Colon (tissue), 2 donors: ENCODE results near the gene USP3.

Experiments used
- FAIRE-seq: peaks from 2 replicates; lab custom pipeline; 2012; peaks lifted over from hg19 to GRCh38; lab: Jason Lieb, UNC
- donor health status: control.
- donor health status: control.

Gene USP3

GRCh38 chr15:63593705-63594671 is 89.6 kb downstream of the USP3 start:
- no peak for FAIRE-seq

- no peak for FAIRE-seq
Measured at GRCh38 chr15:63595065-63595464, 90.7 kb downstream of the USP3 start.

GRCh38 chr15:63595688-63596087 is 91.3 kb downstream of the USP3 start:
- FAIRE-seq: no peak

GRCh38 chr15:63596676-63597037 is 92.3 kb downstream of the USP3 start:
- no peak for FAIRE-seq

- FAIRE-seq: no peak
Measured at GRCh38 chr15:63597038-63597790, 92.8 kb downstream of the USP3 start, which contains the start of gene FBXL22. Gene FBXL22, plus strand, starts transcription at chr15:63597387. Its CDS starts 6 bp downstream, at chr15:63597393.

GRCh38 chr15:63597821-63598220 is 93.4 kb downstream of the USP3 start:
- FAIRE-seq: no peak

- FAIRE-seq: no peak
Measured at GRCh38 chr15:63598473-63599400, 94.3 kb downstream of the USP3 start.

GRCh38 chr15:63599401-63600000 is 95.1 kb downstream of the USP3 start:
- FAIRE-seq: no peak

GRCh38 chr15:63600001-63600615 is 95.7 kb downstream of the USP3 start:
- no peak for FAIRE-seq

- no peak for FAIRE-seq
Measured at GRCh38 chr15:63600616-63601025, 96.2 kb downstream of the USP3 start.

- FAIRE-seq: no peak
Measured at GRCh38 chr15:63601026-63601703, 96.8 kb downstream of the USP3 start.

GRCh38 chr15:63601704-63602185 is 97.4 kb downstream of the USP3 start:
- no peak for FAIRE-seq

- FAIRE-seq: no peak
Measured at GRCh38 chr15:63602595-63602994, 98.2 kb downstream of the USP3 start.

GRCh38 chr15:63603516-63603915 is 99.1 kb downstream of the USP3 start:
- FAIRE-seq: no peak

GRCh38 chr15:63604281-63604680 is 99.9 kb downstream of the USP3 start:
- FAIRE-seq: no peak

- FAIRE-seq: no peak
Measured at GRCh38 chr15:63605036-63605435, 100.6 kb downstream of the USP3 start.

GRCh38 chr15:63605816-63606215 is 101.4 kb downstream of the USP3 start:
- no peak for FAIRE-seq

GRCh38 chr15:63606308-63606707 is 101.9 kb downstream of the USP3 start:
- FAIRE-seq: no peak

- no peak for FAIRE-seq
Measured at GRCh38 chr15:63608989-63609388, 104.6 kb downstream of the USP3 start.

- no peak for FAIRE-seq
Measured at GRCh38 chr15:63609448-63609847, 105.1 kb downstream of the USP3 start.
